Measurements from ENCODE around the gene CROCC2. TPM values are rescaled to one million over a fixed set of nuclear protein-coding genes. Genes with fewer than 3 reads are reported as not detected.

The CROCC2 gene
- total RNA-seq, 1 donor from 2014 or later, result not detected

DNA sequence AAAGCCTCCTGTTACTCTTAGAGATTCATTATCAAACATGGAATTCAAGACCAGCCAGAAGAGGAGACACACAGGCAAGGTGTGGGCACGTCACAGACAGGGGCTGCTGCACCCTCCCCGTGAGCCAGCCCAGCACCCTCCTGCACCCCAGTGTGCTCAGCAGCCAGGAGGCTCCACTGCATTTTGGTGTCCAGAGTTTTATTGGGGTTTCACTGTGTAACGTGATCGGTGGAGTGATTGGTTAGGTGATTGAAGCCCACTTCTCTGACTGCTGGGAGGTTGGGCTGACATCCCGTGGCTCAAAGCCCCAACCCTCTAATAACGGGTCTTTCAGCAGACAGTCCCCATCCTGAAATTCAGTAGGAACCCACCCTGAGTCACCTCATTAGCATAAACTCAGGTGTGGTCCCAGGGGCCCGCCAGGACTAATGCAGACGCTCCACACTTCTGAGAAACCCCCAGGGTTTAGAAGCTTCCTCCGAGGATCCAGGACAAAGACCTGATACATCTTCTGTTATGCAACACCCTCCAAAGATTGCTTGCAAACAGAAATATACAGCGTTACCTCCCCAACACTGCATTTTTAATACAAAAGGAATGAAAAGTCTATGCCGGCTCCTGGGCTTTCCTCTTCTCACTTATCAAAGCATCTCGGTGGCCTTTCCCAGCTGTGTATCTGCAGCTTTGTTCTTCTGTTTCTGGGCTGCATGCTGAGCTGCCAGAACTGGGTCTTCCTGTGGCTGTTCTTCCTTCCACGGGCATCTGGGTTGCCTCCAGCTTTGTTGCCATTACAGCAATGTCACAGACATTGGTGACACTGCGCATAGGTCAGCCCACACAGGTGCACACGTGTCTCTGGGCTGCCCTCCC is 48.5 kb downstream of the CROCC2 start:
- Histone ChIP-seq H3K36me3 (ENCODE audit: control insufficient read depth, insufficient read depth, low read length) (no peaks in the 10 kb centered on the region), H3K27me3 (ENCODE audit: control insufficient read depth, insufficient read depth, low read length) (peaks cover 31% of the 10 kb centered on the region), H3K4me3 (ENCODE audit: low read depth, low read length) (no peak overlapping the region)
- DNase-seq (ENCODE audit: low read depth), result no peak
- TF ChIP-seq CTCF (IDR thresholded peaks at IDR 0.05; ENCODE audit: insufficient read depth, low read length, poor library complexity, severe bottlenecking), result no peak

GRCh38 chr2:240955306-240956170 is 49.4 kb downstream of the CROCC2 start:
- Histone ChIP-seq H3K4me3 (ENCODE audit: low read depth, low read length) (no peak overlapping the region), H3K27me3 (ENCODE audit: control insufficient read depth, insufficient read depth, low read length) (peaks cover 40% of the 10 kb centered on the region), H3K36me3 (ENCODE audit: control insufficient read depth, insufficient read depth, low read length) (no peaks in the 10 kb centered on the region)
- TF ChIP-seq CTCF (IDR thresholded peaks at IDR 0.05; ENCODE audit: insufficient read depth, low read length, poor library complexity, severe bottlenecking), result no peak
- DNase-seq (ENCODE audit: low read depth), result no peak

- no peak for DNase-seq (ENCODE audit: low read depth)
- no peak overlapping the region for H3K4me3 ChIP-seq (ENCODE audit: low read depth, low read length)
- no peak for TF ChIP-seq CTCF (IDR thresholded peaks at IDR 0.05; ENCODE audit: insufficient read depth, low read length, poor library complexity, severe bottlenecking)
- peaks cover 46% of the 10 kb centered on the region for H3K27me3 ChIP-seq (ENCODE audit: control insufficient read depth, insufficient read depth, low read length)
- H3K36me3 ChIP-seq (ENCODE audit: control insufficient read depth, insufficient read depth, low read length), result no peaks in the 10 kb centered on the region
Observed at GRCh38 chr2:240956171-240956934, 50.2 kb downstream of the CROCC2 start.

- H3K36me3 ChIP-seq (ENCODE audit: control insufficient read depth, insufficient read depth, low read length), result no peaks in the 10 kb centered on the region
- no peak for TF ChIP-seq CTCF (IDR thresholded peaks at IDR 0.05; ENCODE audit: insufficient read depth, low read length, poor library complexity, severe bottlenecking)
- no peak for DNase-seq (ENCODE audit: low read depth)
- no peak overlapping the region for H3K4me3 ChIP-seq (ENCODE audit: low read depth, low read length)
- peaks cover 48% of the 10 kb centered on the region for H3K27me3 ChIP-seq (ENCODE audit: control insufficient read depth, insufficient read depth, low read length)
Observed at GRCh38 chr2:240956935-240957655, 51.0 kb downstream of the CROCC2 start.

GRCh38 chr2:240957656-240958365 is 51.7 kb downstream of the CROCC2 start:
- Histone ChIP-seq H3K4me3 (ENCODE audit: low read depth, low read length) (no peak overlapping the region), H3K27me3 (ENCODE audit: control insufficient read depth, insufficient read depth, low read length) (peaks cover 54% of the 10 kb centered on the region), H3K36me3 (ENCODE audit: control insufficient read depth, insufficient read depth, low read length) (no peaks in the 10 kb centered on the region)
- TF ChIP-seq CTCF (IDR thresholded peaks at IDR 0.05; ENCODE audit: insufficient read depth, low read length, poor library complexity, severe bottlenecking), result no peak
- DNase-seq (ENCODE audit: low read depth), result no peak
